NK-92 (cell line): ENCODE results near the gene CENPVL2.
"Not testable (repeated sequence)": the region's sequence is repeated elsewhere in the genome, so short reads cannot be mapped to it uniquely, and the experiment has no call there.

ENCODE experiments used
- DNase-seq: peaks from one replicate; lab custom pipeline; 2025; ENCODE audit not compliant: unreplicated experiment; lab: John Stamatoyannopoulos, UW

The CENPVL2 gene

DNA sequence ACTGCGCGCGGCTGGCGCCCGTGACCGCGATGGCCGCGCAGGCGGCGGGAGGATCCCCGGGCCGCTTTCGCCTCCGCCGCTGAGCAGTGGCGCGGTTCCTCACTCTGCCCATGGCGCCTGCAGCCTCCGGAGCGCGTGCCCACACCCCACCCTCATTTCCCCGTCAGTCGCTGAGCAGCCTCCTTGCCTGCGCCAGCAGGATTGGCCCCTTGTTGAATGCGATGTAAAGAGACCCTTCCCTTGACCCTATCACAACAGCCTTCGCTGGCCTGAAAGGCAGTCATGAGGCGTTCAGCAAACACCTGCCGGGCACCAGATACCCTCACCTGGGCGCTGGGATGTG lies at the start of gene CENPVL2:
CENPVL2 (minus strand) TSS at position 112 of the 343 bp plus-strand sequence; CDS start at position 112, 0 bp downstream.
- not testable (repeated sequence) for DNase-seq

DNA sequence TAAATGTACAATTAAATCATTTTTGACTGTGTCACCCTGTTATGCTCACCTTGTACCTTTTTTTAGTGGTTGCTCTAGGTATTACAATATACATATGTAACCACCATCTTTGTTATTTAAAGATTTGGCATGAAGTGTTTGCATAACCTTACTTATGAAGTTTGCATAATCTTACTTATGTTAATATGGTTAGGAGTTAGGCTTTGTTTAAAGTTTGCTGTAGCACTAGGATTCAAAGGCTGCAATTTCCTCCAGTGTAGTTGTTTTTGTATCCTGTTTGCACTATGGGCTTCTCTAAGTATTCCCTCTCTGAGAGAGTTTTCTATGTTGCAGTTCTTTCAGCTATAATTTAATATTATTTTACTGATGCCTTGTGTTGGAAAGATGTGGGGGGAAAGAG lies 45.6 kb upstream of the CENPVL2 start:
- DNase-seq, result no peak

DNA sequence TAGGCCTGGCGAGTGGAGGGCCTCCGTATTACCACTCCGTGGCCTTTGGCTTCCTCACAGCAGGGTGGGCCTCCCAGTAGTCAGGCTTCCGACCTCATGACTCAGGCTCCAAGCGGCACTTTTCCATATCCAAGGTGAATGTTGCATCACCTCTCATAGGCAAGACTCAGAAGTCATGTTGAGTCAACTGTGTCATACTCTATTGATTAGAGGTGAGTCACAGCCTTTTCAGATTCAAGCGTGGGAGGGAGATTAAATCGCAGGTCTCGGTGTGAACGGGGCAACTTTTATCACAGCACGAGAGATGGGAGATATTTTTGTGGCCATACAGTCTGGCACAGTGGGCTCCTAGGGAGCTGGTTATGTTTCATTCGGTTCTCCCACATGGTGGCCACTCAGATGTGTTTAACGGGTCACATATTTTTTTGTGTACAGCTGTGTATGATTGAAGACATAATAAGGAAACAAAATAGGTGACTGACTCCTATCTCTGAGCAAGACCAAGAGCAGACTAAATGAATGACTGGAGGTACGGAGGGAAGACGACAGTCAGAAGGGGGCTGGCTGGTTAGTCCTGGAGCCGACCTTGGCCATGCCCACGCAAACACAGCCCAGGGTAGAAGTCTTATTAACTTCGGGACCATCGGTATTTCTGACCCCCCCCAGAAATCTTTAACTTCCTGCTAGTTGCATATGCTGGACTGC lies 30.5 kb upstream of the CENPVL2 start:
- not testable (repeated sequence) for DNase-seq

DNA sequence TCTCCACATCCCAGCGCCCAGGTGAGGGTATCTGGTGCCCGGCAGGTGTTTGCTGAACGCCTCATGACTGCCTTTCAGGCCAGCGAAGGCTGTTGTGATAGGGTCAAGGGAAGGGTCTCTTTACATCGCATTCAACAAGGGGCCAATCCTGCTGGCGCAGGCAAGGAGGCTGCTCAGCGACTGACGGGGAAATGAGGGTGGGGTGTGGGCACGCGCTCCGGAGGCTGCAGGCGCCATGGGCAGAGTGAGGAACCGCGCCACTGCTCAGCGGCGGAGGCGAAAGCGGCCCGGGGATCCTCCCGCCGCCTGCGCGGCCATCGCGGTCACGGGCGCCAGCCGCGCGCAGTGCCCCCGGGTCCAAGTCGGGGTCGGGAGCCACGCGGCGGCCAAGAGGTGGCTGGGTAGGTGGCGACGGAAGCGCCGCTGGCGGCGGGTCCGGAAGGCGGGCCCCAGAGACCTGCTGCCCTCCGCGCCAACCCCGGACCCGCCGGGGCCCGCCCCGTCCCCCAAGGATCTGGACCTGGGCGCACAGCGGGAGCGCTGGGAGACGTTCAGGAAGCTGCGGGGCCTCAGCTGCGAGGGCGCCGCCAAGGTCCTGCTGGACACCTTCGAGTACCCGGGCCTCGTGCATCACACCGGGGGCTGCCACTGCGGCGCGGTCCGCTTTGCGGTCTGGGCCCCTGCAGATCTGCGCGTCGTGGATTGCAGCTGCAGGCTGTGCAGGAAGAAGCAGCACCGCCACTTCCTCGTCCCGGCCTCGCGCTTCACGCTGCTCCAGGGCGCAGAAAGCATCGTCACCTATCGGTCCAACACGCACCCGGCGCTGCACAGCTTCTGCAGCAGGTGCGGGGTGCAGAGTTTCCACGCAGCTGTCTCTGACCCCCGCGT lies 27.9 kb upstream of the CENPVL2 start, which contains the start of gene CENPVL1:
CENPVL1 (plus strand) TSS at position 236 of the 888 bp plus-strand sequence; CDS start at position 236, 0 bp downstream.
- not testable (repeated sequence) for DNase-seq

DNA sequence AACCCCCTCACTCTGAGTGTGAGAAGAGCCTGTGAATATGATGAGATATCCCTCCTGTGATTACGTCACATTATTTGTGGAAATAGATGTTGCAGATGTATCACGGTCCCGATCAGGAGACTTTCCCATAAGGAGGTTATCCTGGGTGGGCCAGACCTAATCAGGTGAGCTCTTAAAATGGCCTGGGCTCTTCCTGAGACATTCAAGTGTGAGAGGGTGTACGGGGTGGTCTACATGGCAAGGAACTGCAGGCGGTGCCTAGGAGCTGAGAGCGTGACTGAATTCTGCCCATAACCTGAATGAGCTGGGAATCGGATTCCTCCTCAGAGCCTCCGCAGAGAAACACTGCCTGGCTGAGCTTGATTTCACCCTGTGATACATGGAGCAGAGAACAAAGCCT lies 14.8 kb upstream of the CENPVL2 start:
- no peak for DNase-seq

DNA sequence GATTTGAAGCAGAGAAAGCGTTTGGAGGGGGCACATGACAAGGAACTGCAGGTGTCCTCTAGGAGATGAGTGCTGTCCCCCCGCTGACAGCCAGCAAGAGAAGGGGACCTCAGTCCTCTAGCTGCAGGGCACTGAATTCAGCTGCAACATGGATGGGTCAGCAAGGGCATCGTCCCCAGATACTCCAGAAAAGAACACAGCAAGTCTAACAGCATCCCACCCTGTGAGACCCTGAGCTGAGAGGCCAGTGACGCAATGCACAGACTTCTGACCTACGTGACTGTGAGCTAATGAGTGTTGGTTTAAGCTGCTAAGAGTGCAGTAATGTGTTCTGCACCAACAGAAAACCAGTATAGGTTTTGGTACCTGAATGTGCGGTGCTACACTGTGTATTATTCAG lies 11.6 kb upstream of the CENPVL2 start:
- DNase-seq, result no peak

DNA sequence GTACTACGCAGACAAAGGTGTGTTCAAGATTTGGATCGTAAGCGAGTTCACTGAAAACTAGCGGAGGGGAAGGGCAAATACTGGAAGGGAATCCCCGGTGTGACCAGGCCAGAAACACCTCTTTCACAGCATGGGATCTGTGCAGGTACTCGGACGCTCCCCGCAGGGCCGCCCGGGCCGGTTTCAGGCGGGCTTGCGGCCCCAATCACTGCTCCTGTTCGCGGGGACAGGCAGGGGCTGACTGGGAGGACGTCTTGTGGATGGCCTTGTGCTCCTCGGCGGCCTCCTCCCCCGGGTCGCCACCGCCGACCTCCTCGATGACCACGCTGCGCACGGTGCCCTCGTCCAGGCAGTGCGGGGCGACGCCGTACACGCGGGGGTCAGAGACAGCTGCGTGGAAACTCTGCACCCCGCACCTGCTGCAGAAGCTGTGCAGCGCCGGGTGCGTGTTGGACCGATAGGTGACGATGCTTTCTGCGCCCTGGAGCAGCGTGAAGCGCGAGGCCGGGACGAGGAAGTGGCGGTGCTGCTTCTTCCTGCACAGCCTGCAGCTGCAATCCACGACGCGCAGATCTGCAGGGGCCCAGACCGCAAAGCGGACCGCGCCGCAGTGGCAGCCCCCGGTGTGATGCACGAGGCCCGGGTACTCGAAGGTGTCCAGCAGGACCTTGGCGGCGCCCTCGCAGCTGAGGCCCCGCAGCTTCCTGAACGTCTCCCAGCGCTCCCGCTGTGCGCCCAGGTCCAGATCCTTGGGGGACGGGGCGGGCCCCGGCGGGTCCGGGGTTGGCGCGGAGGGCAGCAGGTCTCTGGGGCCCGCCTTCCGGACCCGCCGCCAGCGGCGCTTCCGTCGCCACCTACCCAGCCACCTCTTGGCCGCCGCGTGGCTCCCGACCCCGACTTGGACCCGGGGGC lies 567 bp downstream of the CENPVL2 start:
- not testable (repeated sequence) for DNase-seq

DNA sequence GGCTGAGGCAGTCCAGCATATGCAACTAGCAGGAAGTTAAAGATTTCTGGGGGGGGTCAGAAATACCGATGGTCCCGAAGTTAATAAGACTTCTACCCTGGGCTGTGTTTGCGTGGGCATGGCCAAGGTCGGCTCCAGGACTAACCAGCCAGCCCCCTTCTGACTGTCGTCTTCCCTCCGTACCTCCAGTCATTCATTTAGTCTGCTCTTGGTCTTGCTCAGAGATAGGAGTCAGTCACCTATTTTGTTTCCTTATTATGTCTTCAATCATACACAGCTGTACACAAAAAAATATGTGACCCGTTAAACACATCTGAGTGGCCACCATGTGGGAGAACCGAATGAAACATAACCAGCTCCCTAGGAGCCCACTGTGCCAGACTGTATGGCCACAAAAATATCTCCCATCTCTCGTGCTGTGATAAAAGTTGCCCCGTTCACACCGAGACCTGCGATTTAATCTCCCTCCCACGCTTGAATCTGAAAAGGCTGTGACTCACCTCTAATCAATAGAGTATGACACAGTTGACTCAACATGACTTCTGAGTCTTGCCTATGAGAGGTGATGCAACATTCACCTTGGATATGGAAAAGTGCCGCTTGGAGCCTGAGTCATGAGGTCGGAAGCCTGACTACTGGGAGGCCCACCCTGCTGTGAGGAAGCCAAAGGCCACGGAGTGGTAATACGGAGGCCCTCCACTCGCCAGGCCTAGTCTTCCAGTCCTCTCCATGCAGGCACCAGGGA lies 2.8 kb downstream of the CENPVL2 start:
- DNase-seq, result not testable (repeated sequence)

DNA sequence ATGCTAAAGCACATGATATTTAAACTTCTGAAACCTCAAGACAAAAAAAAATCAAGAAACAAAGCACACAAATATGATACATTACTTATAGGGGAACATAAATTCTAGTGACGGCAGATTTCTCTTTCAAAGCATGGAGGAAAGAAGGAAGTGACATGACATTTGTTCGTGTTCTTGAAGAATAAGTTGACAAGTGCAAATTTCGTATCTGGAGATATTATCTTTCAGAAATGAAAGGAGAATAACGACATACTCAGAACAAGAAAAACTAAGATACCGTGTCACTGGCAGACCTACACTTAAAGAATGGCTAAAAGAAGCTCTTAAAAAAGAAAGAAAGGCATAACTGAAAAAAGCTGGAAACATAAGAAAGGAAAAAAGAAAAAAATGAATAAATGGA lies 16.6 kb downstream of the CENPVL2 start:
- DNase-seq, result no peak

DNA sequence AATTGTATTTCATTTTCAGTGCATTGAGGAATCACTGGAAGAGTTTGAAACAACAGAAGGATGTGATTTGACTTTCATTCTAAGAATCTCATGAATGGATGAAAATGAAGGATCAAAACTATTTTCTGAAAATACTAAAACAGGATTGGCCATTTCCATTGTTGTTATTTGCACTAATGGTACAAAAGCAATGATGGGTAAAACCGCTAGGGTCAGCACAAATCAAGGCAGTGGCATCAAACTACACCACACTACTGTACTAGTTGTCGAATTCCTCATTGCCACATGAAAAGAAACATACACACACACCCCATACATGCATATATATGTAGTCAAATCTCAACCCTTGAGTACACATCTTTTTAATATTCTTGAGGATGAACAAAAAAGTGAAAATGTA lies 39.3 kb downstream of the CENPVL2 start:
- no peak for DNase-seq

DNA sequence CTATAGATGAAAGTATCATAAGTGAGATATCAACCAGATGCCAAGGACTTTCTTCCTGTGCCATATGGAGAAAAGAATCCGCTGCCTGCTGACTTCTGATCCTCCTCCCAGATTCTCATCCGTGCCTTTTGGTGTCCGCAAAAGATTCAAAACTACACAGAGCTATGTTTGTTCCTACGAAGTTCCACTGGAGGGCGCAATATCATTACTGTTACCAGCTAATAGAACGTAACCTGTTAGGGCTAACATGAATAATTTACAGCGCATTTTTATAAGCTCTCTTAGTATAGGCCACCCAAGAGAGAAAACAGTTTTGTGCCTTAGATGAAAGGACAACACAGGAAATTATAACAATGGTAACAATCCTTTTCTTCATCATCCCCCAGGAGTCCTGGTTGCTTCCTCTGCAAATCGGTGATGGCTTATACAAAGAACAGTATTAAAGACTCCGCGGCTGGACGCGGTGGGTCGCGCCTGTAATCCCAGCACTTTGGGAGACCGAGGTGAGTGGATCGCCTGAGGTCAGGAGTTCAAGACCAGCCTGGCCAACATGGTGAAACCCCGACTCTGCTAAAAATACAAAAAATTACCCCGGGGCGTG lies 41.1 kb downstream of the CENPVL2 start:
- no peak for DNase-seq

DNA sequence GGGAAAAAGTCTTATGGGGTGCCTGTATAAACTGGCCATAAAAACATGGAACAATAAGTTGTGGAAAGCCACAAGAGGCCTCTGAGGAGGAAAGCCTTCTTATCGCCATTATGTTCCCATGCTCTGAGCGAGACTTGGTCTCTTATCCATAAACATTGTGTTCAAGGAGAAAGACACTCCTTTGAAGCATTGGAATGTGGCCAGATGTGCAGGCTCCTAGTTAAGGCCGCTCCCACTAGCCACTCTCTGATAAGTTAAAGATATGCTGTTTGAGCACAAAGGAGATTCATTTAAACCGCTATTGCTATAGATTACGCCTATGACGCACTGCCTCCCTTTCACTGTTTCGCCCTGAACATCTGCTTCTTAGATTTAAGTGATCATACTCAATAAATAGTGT lies 46.1 kb downstream of the CENPVL2 start:
- DNase-seq, result not testable (repeated sequence)
